ENCODE measurements around the gene ZNF438. TPM values are rescaled to one million over a fixed set of nuclear protein-coding genes. Genes with fewer than 3 reads are reported as not detected.

Gene ZNF438
- total RNA-seq, 1 donor: 4.7 TPM

DNA sequence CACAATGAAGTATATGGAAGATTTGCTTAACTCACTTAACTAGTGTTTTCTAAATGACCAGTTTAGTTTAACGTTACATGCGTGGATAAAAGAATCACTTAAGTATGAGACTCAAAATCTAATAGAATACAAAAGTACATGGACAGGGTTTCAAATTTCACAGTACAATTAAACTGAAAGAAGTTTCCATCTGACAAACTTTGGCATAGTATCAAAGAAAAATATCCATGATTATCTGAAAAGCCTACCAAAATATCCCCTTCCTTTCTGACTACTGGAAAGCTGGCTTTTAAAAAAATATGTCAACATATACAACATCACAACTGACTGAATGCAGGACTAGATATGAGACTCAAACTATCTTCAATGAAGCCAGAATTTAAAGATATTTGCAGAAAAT lies 164.8 kb downstream of the ZNF438 start:
- H3K4me3 ChIP-seq (ENCODE audit: low read depth, low read length): no peak overlapping the region
- TF ChIP-seq, protein P1, sequence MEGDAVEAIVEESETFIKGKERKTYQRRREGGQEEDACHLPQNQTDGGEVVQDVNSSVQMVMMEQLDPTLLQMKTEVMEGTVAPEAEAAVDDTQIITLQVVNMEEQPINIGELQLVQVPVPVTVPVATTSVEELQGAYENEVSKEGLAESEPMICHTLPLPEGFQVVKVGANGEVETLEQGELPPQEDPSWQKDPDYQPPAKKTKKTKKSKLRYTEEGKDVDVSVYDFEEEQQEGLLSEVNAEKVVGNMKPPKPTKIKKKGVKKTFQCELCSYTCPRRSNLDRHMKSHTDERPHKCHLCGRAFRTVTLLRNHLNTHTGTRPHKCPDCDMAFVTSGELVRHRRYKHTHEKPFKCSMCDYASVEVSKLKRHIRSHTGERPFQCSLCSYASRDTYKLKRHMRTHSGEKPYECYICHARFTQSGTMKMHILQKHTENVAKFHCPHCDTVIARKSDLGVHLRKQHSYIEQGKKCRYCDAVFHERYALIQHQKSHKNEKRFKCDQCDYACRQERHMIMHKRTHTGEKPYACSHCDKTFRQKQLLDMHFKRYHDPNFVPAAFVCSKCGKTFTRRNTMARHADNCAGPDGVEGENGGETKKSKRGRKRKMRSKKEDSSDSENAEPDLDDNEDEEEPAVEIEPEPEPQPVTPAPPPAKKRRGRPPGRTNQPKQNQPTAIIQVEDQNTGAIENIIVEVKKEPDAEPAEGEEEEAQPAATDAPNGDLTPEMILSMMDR (IDR thresholded peaks at IDR 0.05; ENCODE audit: insufficient read depth, low read depth, low read length): no peak
- DNase-seq (ENCODE audit: low read depth): no peak

DNA sequence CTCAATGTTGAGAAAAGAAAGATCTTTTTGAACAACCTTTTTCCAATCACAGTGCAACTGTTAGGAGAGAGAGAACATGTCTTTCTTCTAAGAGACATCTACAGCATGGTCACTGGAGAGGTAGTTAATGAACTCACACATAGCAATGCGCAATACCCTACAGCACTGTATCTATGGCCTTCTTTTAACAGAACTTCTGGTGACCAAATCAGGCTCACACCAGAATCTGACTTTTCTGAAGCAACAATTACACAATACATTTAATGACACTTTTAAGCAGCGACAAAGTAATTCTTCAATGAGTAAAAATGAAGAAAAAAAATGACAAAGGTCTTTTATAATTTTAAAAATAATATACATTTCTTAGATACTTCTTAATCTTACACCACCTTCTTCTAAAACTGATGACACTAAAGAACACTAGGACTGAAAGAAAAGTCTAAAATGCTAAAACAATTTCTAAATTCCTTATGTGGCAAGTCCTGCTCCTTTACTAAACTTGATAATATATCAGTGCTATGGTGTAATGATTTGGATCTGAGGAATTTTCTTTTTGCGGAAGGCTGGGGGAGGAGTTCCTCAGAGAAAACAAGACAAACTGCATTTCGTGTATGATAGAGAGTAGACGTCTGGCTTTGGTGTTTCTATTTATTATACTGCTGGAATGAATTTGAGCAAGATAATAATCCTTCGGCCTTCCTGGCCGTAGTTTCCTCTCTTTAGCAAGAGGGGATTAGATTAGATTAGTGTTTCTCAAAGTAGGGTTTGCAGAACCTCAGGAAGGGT lies 166.3 kb downstream of the ZNF438 start:
- TF ChIP-seq, protein P1 (IDR thresholded peaks at IDR 0.05; ENCODE audit: insufficient read depth, low read depth, low read length): no peak
- no peak overlapping the region for H3K4me3 ChIP-seq (ENCODE audit: low read depth, low read length)
- DNase-seq (ENCODE audit: low read depth): peak; percentile 91

DNA sequence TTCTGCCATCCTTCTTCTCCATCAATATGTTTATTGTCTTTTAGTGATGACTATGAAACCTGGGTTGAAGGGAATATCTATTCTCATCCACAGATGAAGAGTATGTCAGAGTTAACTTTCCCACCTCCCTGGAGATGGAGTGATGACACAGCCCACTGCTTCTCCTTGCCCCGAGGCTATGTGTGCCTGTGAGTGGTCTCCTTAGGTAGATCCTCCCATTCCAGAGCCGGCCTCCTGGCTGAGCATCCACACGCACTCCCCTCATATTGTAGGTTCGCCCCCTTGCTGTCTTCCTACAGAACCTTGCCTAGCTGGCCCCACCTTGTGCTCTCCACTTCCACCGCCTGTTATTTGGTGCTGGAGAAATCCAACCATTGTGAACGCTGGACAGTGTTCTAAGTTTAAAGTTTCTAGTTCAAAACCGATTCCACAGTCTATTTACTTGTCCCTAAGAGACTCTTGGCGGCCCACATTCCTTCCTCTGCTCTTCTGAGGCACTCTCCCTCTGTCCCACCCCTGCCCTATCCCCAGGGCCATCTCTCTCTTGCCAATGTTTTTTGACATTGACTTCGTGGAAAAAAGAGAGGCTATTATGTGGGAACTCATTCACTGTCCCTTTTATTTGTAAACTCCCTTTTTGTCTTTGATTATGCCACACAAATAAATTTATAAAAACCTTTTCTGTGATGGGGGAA lies 168.0 kb downstream of the ZNF438 start:
- TF ChIP-seq, protein P1 (IDR thresholded peaks at IDR 0.05; ENCODE audit: insufficient read depth, low read depth, low read length): no peak

DNA sequence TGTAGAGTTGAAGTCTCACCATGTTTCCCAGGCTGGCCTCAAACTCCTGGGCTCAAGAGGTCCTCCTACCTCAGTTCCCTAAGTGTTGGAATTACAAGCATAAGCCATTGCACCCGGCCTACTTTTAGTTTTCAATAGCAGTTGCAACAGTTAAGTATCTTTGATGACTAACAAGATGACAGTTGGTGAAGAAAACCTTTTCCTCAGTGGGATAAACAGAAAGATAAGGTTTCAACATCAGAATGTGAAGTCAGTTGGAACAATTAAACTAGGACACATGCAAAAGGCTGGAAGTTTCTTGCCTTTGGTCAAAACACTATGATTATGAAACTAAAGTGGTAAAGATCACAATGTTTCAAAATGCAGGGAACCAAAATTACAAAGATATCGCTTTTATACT lies 169.2 kb downstream of the ZNF438 start:
- TF ChIP-seq, protein P1 (IDR thresholded peaks at IDR 0.05; ENCODE audit: insufficient read depth, low read depth, low read length): no peak
- H3K4me3 ChIP-seq (ENCODE audit: low read depth, low read length): no peak overlapping the region
- DNase-seq (ENCODE audit: low read depth): peak; percentile 97

More for the DNA sequence above, 168.0 kb downstream of the ZNF438 start:
- H3K4me3 ChIP-seq (ENCODE audit: low read depth, low read length): no peak overlapping the region
- no peak for DNase-seq (ENCODE audit: low read depth)

DNA sequence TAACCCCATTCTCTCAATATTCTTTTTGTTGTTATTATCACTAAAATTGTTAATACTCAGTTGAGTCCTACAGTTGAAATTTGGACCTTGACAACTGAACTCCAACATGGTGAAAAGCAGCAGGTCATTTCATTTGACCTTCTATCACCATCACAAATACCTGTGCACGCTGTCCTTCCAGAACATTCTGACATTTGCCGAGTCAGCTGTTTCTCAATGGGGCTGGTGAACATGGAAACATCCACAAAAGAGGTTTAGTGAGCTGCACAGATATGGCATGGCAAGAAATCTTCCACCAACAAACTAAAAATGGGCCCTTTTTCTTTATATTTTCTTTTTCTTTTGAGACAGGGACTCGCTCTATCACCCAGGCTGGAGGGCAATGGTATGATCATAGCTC lies 169.7 kb downstream of the ZNF438 start:
- H3K4me3 ChIP-seq (ENCODE audit: low read depth, low read length): no peak overlapping the region
- no peak for DNase-seq (ENCODE audit: low read depth)
- TF ChIP-seq, protein P1 (IDR thresholded peaks at IDR 0.05; ENCODE audit: insufficient read depth, low read depth, low read length): no peak

DNA sequence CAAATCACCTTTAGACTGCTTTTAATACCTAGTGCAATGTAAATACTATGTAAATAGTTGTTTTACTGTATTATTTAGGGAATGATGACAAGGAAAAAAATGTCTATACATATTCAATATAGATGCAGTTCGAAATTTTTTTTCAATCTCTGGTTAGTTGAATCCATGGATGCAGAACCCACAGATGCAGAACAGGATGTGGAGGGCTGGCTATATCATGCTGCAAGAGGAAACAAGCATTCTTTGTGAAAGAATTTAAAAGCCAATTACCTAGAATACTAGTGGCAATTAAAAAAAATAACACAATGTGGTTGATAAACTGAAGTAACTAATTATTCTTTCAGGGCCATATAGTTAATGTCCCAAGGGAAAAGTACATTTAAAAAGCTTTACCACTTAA lies 170.4 kb downstream of the ZNF438 start:
- TF ChIP-seq, protein P1 (IDR thresholded peaks at IDR 0.05; ENCODE audit: insufficient read depth, low read depth, low read length): no peak
- H3K4me3 ChIP-seq (ENCODE audit: low read depth, low read length): no peak overlapping the region
- no peak for DNase-seq (ENCODE audit: low read depth)
